Measurements from ENCODE around the gene TRIM69. TPM values are rescaled to one million over a fixed set of nuclear protein-coding genes. Genes with fewer than 3 reads are reported as not detected.
"Not testable (repeated sequence)": the region's sequence is repeated elsewhere in the genome, so short reads cannot be mapped to it uniquely, and the experiment has no call there.

TRIM69 gene
- total RNA-seq, 1 donor from 2014 or later: 18.1 TPM

DNA sequence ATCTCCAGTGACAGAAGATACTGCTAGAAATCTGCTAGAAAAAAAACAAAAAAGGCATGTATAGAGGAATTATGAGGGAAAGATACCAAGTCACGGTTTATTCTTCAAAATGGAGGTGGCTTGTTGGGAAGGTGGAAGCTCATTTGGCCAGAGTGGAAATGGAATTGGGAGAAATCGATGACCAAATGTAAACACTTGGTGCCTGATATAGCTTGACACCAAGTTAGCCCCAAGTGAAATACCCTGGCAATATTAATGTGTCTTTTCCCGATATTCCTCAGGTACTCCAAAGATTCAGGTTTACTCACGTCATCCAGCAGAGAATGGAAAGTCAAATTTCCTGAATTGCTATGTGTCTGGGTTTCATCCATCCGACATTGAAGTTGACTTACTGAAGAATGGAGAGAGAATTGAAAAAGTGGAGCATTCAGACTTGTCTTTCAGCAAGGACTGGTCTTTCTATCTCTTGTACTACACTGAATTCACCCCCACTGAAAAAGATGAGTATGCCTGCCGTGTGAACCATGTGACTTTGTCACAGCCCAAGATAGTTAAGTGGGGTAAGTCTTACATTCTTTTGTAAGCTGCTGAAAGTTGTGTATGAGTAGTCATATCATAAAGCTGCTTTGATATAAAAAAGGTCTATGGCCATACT, 21.1 kb upstream of the TRIM69 start:
- no peak for DNase-seq (ENCODE audit: low spot score)

DNA sequence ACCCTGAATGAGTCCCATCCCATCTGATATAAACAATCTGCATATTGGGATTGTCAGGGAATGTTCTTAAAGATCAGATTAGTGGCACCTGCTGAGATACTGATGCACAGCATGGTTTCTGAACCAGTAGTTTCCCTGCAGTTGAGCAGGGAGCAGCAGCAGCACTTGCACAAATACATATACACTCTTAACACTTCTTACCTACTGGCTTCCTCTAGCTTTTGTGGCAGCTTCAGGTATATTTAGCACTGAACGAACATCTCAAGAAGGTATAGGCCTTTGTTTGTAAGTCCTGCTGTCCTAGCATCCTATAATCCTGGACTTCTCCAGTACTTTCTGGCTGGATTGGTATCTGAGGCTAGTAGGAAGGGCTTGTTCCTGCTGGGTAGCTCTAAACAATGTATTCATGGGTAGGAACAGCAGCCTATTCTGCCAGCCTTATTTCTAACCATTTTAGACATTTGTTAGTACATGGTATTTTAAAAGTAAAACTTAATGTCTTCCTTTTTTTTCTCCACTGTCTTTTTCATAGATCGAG, 20.5 kb upstream of the TRIM69 start:
- no peak for DNase-seq (ENCODE audit: low spot score)

DNA sequence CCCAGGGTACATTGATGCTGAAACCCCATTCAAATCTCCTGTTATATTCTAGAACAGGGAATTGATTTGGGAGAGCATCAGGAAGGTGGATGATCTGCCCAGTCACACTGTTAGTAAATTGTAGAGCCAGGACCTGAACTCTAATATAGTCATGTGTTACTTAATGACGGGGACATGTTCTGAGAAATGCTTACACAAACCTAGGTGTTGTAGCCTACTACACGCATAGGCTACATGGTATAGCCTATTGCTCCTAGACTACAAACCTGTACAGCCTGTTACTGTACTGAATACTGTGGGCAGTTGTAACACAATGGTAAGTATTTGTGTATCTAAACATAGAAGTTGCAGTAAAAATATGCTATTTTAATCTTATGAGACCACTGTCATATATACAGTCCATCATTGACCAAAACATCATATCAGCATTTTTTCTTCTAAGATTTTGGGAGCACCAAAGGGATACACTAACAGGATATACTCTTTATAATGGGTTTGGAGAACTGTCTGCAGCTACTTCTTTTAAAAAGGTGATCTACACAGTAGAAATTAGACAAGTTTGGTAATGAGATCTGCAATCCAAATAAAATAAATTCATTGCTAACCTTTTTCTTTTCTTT, 19.2 kb upstream of the TRIM69 start:
- DNase-seq (ENCODE audit: low spot score): no peak

DNA sequence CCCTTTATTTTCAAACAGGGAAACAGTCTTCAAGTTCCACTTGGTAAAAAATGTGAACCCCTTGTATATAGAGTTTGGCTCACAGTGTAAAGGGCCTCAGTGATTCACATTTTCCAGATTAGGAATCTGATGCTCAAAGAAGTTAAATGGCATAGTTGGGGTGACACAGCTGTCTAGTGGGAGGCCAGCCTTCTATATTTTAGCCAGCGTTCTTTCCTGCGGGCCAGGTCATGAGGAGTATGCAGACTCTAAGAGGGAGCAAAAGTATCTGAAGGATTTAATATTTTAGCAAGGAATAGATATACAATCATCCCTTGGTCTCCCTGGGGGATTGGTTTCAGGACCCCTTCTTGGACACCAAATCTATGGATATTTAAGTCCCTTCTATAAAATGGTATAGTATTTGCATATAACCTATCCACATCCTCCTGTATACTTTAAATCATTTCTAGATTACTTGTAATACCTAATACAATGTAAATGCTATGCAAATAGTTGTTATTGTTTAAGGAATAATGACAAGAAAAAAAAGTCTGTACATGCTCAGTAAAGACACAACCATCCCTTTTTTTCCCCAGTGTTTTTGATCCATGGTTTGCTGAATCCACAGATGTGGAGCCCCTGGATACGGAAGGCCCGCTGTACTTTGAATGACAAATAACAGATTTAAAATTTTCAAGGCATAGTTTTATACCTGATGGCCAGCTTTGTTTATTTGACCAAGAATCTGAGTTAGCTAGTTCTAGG, 18.0 kb upstream of the TRIM69 start:
- no peak for DNase-seq (ENCODE audit: low spot score)

DNA sequence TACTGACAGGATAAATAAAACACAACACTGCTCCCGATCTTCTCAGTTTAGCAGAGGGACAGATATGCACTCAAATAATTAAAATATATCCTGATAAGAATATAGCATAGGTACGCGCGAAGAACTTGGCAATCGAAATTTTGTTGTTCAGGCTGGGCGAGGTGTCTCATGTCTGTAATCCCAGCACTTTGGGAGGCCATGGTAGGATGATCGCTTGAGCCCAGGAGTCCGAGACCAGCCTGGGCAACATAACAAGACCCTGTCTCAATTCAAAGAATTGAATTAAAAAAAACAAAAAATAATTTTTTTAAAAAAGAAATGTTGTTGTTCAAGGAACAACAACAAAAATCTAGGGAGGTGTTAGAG, 17.4 kb upstream of the TRIM69 start:
- no peak for DNase-seq (ENCODE audit: low spot score)

DNA sequence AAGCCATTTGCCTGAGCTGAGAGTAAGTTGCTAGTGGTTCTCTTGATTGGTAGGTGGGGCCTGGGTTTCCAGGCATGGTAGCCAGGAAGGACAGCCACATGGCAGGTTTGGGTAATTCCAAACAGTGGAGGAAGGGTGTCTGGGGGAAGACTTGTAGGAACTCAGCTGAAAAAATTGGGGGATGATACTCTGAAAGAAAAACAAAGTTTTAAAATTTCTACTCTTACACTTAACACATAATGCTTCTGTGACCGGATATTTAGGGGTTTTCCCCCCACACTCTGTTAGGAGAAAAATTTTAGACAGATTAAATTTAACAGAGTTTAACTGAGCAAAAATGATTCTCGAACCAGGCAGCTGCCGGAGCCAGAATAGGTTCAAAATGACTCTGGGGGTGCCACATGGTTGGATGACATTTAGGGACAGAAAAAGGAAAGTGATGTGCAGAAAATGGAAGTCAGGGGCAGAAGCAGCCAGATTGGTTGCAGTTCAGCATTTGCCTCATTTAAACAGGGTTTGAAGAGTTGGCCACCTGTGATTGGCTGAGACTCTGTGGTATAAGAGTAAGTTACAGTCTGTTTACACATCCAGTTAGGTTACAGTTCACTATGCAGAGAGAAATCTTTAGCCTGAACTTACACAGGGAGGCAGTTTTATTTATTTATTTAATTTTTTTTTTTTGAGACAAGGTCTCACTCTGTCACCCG, 16.9 kb upstream of the TRIM69 start:
- no peak for DNase-seq (ENCODE audit: low spot score)

DNA sequence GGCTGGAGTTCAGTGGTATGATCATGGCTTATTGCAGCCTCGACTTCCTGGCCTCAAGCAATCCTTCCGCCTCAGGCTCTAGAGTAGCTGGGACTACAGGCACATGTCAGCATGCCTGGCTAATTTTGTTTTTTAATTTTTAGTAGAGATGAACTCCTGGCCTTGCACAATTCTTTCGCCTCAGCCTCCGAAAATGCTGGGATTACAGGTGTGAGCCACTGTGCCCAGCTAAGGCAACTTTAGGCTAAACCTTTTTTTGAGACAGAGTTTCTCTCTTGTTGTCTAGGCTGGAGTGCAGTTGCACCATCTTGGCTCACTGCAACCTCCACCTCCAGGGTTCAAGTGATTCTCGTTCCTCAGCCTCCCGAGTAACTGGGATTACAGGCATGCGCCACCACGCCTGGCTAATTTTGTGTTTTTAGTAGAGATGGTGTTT, 16.3 kb upstream of the TRIM69 start:
- DNase-seq (ENCODE audit: low spot score): not testable (repeated sequence)

DNA sequence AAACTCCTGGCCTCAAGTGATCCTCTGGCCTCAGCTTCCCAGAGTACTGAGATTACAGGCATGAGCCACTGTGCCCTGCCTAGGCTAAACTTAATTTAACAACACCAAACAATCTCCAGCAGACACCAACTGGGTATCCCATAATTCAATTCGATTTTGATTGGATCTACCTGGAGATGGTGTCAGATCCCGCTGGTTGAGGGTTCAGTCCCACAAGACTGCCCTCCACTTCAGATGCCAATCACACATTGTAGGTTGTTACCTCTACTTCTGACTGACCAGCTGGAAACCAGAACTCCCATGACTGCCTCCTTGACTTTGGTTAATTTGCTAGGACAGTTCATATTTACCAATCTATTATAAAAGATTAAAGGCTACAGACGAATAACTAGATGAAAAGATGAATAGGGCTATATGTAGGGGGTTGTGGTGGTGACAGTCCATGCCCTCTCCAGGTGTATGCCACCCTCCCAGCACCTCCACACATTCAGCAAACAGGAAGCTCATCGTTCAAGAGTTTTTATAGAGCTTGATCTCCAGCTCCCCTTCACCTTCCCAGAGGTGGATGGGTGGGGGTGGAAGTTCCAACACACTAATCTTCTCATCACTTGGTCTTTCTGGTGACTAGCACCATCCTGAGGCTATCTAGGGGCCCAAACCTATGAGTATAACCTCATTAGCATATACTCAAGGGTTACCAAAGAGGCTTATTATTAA, 15.7 kb upstream of the TRIM69 start:
- DNase-seq (ENCODE audit: low spot score): no peak

DNA sequence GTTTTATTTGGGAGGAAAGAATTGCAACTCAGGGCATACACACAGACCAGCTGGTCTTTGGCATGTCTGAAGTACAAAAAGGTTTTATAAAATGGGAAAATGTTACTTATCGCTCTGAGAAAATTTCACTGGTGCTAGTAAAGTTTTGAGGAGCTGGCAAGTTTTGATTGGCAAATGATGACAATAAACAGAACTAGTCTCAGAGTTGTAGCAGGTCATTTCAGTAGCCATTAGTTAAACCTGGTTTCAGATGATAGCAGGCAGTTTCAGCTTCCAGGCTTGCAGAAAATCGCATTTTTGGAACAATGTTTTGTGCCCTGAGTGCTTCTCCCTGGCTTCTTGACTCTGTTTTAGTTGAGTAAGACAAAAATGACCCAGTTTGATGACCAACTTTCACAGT, 14.3 kb upstream of the TRIM69 start:
- DNase-seq (ENCODE audit: low spot score): no peak

DNA sequence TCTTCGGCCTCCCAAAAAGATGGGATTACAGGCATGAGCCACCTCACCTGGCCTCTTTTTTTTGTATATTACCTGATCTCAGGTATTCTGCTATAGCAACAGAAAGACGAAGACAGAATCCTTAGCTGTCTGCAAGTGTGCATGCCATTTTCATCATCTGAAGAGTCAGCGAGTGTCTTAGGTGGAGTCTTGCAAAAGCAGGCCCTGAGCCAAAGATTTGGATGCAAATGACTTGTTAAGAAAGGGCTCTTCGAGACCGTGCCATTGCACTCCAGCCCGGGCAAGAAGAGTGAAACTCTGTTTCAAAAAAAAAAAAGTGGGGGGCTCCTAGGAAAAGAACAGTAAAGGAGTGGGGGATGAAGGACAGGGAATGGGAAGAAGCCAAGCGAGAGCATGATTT, 10.2 kb upstream of the TRIM69 start:
- no peak for DNase-seq (ENCODE audit: low spot score)

DNA sequence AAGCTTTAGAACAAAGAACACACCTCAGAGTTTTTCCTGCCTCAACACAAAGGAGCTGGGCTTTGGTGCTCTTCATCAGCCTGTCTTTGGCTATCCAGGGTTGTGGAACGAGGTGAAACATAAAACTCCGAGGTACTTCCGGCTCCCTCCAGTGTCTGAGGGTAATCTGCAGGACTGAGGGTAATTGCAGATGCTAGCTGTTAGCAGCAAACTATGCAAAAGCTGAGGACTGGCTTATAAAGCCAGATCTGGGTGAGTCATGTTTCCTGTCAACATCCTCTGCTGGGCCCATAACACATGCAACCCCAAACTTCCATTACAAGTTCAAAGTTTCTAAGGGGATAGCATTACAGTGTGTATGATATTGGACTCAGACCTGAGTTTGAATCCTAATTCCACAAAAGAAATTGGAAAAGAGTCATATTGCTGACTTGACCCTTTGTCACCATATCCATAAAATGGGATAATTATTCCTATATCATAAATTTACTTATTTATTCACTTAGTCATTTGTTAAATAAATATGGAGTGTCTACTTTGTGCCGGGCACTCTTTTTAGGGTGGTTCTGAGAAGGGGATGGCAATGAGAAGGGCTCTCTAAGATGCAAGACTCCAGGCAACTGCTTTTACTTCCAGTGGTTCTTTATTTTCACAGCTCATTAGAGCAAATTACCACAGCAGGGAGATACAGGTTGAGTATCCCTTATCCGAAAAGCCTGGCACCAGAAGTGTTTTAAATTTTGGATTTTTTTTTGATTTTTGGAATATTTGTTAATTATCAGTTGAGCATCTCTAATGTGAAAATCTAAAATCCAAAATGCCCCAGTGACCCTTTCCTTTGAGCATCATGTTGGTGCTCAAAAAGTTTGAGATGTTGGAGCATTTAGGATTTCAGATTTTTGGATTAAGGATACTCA, 9.5 kb upstream of the TRIM69 start:
- DNase-seq (ENCODE audit: low spot score): no peak

DNA sequence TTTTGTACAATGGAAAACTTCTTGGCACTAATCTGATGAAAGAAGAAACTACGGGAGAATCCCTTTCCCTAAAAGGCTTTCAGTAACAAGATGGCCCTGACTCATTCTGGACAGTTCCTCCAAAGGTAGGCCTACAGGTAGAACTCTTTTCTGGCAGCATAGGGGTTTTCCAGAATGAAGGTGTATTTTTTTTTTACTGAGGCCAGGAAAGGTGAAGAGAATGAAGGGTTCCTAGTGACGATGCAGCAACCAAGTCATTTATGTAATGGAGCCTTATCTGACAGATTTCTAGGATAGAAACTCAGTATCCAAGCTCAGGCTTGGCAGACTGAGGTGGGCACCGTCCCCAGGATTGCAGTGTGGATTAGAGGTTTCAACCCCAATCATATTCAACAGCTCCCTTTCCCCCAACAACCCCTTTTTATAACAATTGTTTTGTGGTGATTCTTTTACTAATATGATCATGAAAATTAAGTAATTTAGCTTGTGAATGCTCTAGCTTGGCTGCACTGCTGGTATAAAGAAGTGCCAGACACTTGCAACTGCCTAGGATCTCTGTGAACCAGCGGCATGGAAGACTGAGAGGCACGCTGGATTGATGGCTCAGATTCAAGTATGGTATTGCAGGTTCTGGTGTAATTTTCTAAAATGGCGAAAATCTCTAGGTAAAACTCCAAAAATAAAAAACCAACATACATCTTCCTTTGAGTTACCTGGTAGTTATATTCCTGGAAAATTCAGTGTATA, 8.7 kb upstream of the TRIM69 start:
- DNase-seq (ENCODE audit: low spot score): no peak

DNA sequence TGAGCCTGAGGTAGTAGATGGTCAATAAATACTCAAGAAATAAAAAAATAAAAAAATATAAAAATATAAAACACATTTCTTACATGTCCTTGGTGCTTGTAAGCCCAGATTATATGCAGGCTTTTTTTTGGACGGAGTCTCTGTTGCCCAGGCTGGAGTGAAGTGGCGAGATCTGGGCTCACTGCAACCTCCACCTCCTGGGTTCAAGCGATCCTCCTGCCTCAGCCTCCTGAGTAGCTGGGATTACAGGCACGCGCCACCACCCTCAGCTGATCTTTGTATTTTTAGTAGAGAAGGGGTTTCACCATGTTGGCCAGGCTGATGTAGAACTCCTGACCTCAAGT, 8.1 kb upstream of the TRIM69 start:
- DNase-seq (ENCODE audit: low spot score): not testable (repeated sequence)

DNA sequence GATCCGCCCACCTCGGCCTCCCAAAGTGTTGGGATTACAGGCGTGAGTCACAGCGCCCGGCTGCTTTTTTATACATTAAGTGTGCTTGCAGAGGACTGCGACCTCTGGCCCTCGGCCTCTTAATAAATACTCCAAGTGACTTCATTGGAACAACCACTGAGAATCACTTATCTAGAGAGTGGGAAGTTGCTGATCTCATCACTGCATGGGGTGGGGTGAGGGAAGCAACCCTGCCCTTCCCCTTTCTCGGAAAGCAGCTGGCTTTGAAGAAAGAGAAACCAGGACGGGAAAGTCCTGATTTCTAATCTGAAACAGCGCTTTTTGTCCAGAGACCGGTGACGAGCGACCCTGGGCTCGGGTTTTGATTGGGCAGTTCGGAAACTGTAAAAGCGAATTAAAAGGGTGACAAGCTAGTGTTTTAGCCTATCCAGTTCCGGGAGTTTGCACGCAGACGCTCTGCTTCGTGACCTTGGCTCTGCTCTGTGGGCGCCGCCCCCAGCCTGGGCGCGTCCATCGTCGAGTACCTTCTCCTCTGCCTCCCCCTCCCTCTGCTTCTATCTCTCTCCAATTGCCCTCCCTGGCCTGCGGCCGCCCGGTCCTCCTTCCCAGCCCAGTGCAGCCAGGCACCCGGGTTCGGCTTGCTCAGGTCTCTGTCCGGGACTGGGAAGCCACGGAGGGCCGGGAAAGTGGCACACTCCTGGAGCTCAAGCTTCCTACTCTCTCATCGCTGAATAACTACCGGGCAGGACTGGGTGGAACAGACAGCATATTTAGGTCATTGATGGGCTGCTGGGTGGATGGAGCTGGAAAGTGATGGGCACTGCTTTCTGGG, 7.5 kb upstream of the TRIM69 start:
- DNase-seq (ENCODE audit: low spot score): peak; percentile 96

DNA sequence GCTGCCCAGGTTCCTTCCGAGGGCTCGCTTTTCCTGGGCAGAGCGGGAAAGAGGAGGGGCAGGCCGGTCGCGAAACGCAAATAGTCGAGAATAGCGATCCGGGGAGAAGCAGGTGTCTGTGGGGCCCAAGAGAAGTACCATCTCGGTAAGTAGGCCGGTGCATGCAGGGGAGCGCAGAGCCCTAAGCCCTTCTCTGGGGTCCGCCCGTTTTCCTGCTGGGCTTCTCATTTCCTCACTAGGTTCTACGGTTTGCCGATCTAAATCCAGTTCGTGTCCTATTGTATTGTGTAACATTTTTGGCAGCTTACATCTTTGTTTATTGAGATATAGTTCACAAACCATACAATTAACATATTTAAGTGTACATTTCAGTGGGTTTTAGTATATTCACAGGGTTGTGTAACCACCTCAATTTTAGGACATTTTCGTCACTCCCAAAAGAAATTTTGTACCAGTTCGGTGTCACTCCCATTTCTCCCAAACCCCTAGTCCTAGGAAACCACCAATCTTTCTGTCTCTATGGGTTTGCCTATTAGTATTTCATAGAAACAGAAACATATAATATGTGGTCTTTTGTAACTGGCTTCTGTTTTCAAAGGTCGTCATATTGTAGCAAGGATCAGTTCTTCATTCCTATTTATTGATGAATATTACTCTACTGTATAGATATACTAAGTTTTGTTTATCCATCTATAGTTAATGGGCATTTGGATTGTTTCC, 6.8 kb upstream of the TRIM69 start:
- no peak for DNase-seq (ENCODE audit: low spot score)

DNA sequence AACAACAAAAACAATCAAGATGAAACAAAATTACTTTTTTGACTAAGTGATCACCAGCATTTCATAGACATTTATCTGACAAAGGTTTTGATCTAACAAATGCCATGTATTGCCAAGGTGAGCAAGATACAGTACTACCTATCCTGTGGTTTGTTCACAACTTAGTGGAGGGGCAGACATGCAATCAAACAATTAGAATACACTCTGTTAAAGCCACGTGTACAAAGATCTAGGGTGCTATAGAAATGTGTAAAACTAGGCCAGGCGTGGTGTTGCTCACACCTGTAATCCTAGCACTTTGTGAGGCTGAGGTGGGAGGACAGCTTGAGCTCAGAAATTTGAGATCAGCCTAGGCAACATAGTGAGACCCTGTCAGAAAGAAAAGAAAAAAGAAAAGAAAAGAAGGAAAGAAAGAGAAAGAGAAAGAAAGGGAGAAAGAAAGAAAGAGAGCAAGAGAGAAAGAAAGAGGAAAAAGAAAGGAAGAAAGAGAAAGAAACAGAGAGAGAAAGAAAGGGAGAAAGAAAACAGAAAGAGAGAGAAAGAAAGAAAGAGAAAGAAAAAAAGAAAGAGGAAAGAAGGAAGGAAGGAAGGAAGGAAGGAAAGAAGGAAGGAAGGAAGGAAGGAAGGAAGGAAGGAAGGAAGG, 1.4 kb upstream of the TRIM69 start:
- no peak for DNase-seq (ENCODE audit: low spot score)

DNA sequence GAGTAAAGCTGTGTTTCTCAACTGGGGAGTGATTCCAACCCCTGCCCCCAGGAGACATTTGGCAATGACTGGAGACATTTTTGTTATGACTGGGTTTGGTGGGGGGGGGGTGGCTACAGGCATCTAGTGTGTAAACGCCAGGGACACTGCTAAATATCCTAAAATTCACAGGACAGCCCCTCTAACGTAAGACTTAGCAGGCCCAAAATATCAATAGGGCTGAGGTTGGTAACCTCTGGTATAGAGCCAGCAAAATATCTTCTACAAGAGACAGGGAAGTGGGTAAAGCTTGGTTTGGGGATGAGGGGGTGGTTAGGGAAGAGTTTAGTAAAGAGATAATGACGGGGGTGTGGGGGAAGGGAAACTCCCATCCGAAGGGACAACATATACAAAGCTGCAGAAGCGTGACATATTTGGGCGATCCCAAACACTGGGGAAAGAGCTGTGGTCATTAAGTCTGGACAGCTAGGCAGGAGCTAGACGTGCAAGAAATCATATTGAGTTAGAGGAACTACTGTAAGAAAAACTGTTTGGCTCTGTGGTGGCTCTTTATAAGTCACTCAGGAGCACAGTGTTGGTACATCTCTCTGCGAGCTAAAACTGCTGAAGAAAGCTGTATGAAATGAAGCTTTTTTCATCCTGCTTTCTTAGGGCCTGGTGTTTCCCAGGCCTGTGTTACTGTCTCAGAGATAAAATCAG, 697 bp upstream of the TRIM69 start:
- DNase-seq (ENCODE audit: low spot score): no peak
